Activated T-cell treated with anti-CD3 and anti-CD28 coated beads for 1 hour (primary cell): ENCODE measurements around the gene KCNJ18.
"Not testable (repeated sequence)": the region's sequence is repeated elsewhere in the genome, so short reads cannot be mapped to it uniquely, and the experiment has no call there.

Experiments
- DNase-seq: peaks from one replicate; pipeline ENCODE4 v3.0.0-alpha.2; 2020; ENCODE audit warnings: low read depth

The KCNJ18 gene

DNA sequence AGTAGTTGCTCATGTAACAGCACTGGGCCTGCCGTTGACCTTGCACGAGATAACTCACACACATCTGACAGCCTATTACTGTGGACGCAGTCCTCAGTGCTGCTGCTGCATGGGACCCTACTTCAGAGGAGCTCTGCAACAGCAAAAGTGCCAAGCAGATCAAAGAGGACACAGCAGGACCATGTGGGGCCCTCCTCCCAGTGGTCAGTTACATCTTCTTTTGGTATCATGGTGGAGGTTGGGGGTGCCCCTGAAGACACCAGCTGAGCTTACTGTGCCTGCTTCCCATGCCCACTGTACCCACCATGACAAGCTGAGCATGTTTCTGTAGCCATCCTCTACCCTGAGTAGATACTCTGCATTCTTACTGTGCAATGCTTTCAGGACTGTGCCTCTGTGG is 41.6 kb downstream of the KCNJ18 start:
- not testable (repeated sequence) for DNase-seq

DNA sequence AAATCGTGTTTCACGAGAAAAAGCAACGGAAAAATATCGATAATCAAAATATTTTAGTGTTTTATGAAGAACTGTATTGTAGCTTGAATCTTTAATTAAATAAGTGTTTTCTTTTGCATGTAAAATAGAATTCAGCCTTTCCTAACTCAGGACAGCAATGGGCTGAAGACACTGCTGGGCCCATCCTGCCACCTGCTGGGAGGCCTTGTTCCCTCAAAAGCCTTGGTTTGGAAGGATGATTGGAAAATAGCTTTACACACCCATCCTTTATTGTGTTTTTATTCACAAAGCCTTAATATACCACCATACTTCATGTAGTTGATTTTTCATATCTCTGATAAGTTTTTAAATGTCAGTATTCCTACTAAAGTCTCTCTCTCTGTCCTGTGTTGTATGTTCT is 43.5 kb downstream of the KCNJ18 start:
- not testable (repeated sequence) for DNase-seq

DNA sequence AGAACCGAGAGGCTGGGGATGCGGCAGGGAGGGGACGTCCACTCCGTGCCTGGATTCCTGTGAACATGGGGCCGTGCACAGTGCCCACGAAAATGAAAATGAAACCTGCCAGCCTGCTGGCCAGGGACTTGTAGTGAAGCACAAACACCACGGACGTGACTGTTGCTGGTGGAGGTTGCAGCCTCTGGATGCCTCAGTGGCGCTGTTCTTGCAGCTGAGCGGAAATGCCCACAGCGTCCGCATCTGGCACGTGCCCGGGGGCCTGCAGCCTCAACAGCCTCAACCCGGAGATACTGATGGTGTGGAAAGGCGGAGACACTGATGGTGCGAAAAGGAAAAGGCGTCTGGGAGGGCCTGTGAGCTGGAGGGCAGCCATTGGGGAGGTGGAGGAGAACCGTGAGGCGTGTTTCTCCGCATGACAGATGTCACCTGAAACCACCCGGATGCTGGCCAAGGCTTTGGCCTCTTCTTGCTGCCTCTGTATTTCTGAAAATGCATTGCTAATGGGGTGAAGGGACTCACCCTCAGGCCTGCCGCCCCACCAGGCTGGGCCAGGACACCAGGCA is 44.8 kb downstream of the KCNJ18 start:
- DNase-seq = not testable (repeated sequence)

DNA sequence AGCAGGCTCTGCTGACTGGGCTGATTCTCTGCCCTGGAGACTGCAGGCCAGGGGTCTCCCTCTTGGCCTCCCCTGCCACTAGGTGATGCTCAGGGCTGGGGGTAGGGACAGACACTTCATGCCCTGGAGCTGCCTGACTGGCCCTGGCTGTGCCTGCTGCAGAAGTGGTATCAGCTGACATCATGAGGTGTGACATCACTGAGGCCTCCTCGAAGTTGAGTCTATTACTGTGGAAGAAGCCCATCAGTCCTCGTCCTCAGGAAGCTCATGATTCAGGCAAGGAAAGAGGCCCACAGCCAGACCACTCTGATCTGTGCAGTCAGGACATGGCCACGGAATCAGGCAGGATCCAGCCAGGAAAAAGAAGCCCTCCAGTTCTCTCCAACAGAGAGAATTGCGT is 45.9 kb downstream of the KCNJ18 start:
- DNase-seq = not testable (repeated sequence)

DNA sequence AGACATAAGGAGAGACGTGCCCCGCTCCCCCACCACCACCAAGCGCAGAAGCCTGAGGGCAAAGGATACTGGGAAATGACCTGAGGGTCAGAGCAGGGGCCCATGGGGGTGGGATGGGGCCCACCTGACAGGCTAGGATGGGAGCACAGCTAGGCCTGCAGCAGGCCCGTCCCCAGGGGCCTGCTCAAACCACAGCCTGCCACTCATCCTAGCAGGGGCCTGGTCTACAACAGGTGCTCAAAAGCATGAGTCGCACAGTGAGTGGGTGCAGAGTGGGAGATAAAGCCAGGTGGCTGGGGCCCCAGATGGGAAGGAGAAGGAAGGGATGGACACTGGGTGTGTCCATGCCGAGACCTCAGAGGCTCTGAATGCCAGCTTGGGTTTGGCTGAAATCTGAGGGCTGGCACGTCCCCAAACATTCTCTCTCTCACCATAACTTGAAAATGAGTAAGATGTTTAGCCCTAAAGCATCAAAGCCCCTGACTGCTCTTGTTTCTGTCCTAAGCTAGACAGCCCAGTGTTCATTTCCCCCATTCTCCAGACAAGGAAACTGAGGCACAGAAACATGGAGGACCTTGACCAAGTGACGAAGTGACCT is 46.7 kb downstream of the KCNJ18 start:
- not testable (repeated sequence) for DNase-seq

DNA sequence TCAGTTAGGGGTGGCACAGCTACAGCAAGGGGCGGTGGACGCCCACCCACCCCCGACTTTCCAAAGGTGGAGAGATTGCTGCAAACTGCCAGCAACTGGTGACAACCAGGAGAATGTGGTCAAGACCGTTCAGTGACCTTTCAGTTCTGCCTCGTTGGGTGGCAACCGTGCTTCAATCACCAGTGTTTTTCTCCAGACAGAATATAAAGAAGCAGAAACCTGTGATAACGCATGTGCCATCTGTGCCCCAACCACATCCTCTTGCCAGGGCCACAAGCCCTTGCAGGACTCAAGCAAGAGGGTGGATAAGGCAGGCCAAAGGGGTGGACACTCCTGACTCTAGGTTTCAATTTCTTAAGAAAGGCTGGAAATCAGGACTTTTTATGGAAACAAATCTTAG is 47.2 kb downstream of the KCNJ18 start:
- not testable (repeated sequence) for DNase-seq

DNA sequence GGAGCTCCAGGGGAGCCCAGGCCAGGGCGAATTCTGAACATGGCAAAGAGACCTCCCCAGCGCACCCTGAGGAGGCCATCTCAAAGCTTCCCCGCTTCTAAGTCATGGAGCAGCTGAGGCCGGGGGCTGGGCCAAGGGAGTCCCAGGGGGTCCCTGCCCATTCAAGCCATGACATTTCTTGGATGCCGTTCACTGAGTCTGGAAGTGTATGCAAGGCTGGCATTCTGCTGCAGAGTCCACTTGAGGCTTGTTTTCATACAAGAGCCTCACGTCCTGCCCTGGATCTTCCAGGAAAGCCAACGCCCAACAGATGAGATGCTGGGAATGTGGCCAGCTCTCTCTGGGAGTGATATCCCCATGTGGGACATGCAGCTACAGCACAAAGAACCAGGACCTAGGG is 48.5 kb downstream of the KCNJ18 start:
- DNase-seq = not testable (repeated sequence)

DNA sequence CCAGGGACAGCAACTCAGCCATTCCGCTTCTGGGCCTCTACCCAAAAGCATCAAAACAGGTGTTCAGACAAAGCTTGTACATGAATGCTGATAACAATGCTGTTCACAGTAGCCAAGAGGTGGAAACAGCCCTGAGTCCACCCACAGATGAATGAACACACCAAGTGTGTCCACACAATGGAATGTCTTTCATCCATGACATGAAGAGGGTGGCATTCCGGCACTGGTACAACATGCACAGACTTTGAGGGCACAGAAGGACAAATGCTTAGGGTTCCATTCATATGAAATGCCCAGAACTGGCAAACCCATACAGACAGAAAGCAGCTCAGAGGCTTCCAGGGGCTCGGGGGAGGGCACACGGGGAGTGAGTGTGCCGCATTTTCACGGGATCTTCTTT is 49.2 kb downstream of the KCNJ18 start:
- not testable (repeated sequence) for DNase-seq

DNA sequence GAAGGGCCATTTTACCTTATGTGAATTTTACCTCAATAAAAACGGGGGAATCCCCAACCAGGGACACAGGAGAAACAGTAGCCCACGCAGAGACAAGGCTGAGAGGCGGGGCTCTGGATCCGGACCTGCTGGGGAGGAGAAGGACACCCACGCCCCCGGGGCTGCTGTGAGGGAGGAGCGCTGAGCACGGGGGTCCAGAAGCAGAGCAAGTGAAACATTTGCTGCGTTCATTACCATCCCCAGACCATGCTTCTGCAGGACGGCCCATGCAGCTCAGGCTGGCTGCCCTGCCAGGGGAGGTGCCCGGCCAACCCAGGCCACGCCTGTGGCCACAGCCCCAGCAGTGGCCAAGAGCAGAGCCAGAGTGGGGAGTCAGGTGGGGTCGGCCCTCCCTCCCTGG is 50.0 kb downstream of the KCNJ18 start:
- DNase-seq = no peak

DNA sequence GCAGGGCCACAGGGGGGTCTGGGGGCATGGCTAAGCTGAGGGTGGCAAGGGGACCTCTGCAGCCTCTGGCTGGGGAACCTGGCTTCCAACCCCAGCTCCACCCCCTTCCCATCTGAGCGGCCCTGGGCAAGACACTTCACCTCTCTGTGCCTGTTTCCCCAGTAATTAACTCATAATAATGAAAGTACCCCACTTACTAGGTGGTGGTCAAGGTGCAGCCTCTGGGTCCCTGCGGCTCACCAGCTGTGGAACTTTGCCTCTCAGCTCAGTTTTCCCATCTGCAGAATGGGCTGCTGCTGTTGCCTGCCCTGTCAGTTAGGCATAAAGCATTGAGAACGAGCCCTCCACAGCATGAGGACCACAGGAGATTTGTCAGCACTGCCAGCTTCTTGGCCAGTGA is 51.8 kb downstream of the KCNJ18 start:
- DNase-seq = not testable (repeated sequence)

DNA sequence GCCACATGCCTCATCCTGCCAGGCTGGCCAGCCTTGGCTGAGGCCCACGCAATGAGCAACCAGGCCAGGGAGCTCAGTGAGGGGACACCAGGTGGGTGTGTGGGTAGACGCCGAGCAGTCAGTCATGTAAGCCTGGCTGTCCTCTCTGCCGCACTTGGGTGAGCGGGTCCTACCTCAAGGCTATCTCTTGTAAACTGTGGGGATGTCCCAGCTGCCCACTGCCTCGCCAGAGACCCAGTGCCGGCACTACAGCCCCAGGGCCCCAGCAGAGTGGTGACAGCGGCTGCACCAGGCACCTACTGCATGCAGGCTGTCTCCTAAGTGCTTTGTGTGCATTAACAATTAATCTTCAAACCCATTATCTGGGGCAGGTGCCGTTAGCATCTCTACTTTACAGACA is 52.3 kb downstream of the KCNJ18 start:
- DNase-seq = not testable (repeated sequence)

DNA sequence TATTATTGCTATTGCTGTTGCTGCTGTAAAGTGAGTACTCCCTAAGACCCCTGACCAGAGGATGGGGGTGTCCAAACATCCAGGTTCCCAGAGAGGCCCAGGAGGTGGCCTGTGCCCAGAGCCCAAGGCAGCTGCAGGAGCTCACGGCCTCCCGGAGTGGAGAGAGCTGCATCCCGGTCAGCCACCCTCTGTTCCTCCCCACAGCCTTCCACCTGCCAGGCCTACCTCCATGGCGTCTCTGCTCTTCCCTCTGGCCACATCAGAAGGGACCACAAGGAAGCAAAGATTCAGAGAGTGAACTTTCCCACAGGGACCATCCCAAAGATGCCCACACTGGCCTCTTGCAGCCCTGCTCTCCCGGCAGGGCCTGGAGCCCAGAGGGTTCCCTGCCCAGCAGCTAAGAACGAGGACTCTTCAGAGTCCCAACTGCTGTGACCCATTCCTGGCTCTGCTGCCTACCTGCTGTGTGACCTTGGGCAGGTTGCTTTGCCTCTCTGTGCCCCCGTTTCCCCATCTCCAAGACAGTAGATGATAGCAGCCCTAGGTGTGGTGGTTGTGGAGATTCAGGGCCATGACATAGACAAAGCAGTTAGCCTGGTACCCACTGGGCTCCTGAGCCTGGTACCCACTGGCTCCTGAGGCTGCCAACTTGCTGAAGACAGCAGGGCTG is 53.2 kb downstream of the KCNJ18 start:
- not testable (repeated sequence) for DNase-seq

DNA sequence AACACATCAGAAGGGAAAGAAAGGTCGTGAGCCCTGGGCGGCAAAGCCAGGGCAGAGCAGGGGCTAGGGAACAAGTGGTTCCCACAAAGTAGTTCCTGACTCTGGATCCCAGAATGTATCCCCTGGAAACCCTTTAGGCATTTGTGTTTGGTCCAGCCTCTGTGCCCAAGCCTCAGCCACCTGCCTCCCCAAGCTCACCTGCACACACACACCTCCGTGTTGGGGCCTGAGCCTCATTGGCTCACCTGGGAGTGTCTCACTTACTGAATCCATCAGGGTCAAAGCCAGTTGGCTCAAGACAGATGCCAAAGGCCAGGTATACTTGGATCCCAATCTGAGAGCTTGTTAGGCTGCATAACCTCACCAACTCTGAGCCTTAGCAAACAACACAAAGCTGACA is 54.1 kb downstream of the KCNJ18 start:
- DNase-seq = not testable (repeated sequence)

DNA sequence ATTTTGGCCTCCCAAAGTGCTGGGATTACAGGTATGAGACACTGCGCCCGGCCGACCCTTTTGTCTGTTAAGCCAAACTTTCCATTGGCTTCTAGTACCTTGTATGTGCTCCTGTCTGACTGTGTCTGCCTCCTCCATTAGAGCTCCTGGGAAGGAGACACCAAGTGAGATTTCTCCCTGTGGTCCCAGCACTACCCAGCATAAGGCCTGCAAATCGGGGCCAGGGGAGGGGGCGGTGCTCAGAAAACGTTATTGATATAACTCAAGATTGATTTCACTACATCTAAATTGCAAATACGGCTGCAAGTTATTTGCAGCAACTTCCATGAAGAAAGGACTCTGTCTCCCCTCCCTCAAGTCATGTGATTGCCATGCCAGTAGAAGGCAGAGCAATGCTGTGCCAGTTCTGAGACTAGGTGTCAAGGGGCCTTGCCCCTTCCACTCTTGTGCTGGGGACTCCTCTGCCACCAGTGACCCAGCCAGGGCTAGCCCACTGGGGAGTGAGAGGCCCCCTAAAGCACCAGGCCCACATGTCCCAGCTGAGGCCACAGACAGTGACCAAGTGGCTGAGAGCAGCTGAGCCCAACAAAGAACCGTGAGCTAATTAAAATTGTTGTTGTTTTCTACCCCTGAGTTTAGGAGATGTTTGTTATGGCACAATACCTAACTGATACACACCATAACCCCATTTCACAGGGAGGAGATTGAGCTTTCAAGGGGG is 55.0 kb downstream of the KCNJ18 start:
- not testable (repeated sequence) for DNase-seq

DNA sequence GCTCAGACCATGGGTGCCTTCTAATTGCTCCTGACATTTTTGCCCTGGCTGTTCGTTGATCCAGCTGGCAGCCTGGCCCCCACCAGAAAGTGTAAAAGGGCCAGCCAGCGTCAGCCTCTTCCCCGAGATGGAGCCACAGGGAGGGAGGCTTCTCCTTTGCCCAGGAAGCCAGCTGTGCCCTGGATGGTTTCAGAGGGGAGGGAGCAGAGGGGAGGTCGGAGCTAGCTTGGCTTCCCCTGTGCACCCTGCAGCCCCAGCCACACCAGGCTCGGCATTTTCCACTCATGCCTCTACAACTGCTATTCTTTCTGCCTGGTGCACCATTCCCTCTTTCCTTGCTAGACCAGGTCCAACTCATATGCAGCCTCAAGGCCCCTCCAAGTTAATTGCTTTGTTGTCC is 56.4 kb downstream of the KCNJ18 start:
- not testable (repeated sequence) for DNase-seq

DNA sequence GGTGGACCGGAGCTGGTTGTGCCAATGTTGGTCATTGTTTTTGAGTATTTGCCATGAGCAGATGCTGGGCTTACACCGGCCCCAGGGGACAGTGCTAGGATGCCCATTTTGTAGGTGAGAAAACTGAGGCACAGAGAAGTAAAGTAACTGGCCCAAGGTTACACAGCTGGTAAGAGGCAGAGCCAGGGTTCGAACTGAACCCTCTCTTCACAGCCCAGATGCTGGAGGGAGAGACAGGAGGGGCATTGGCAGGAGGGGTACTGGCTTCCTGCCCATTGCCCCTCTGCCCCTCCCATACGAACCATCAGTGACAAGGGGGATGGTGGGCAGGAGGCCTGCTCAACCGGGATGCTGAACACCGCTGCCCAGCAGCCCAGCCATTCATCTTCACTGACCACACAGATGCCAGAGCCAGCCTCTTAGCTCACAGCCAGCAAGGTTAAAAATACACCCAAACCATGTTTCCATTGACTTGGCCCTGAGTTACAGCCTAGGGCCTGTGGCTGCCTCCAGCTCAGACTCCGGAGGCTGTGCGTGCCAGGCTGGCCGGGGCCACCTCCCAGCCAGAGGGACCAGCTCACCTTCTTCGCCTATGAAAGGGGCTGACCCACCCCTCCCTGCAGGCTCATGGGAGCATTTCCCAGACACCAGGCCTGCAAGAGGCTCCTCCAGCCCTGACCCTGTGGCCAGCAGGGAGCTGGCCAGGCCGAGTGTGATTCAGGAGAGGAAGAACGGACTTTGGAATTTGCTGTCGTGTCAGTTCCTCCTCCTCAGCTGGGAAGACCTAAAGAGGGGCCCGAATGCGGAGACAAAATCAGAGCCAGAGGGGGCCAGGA is 57.6 kb downstream of the KCNJ18 start:
- DNase-seq = not testable (repeated sequence)

DNA sequence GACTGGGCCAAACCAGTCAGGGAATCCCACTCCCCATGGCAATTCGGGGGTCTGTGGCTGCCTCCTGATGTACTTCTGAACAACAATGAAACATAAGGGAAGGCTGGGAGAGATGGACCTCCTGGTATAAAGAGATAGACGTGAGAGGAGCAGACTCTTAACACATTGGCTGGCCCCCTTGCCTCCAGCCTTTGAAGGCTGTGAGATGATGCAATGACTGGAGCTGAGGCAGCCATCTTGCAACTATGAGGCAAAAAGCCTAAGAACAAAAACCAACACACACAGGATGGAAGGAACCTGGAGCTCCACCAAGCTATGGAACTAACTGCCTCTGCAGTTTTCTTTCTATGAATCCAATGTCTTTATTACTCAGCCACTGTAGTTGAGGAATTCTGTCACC is 58.8 kb downstream of the KCNJ18 start:
- DNase-seq = not testable (repeated sequence)
